NT2/D1 (cell line): ENCODE measurements around the gene GARIN5A.

ENCODE experiments used
- DNase-seq: peaks from one replicate; pipeline ENCODE4 v3.0.0-alpha.2; 2011; ENCODE audit warnings: low read depth, low spot score
- H3K27me3 ChIP-seq: 2 replicates; pipeline ENCODE4 v1.6.0; 2011; ENCODE audit warnings: mild to moderate bottlenecking; ENCODE audit not compliant: insufficient read length, insufficient read depth
- H3K36me3 ChIP-seq: 2 replicates; pipeline ENCODE4 v1.6.1; 2011; ENCODE audit warnings: mild to moderate bottlenecking, low read length, mixed read lengths; ENCODE audit not compliant: insufficient read depth, insufficient read length
- H3K4me1 ChIP-seq: 2 replicates; pipeline ENCODE4 v1.5.1; 2011; ENCODE audit not compliant: insufficient read depth, insufficient read length
- H3K4me3 ChIP-seq: 2 replicates; pipeline ENCODE4 v1.5.1; 2011; ENCODE audit warnings: low read depth; ENCODE audit not compliant: insufficient read length
- H3K9ac ChIP-seq: 2 replicates; pipeline ENCODE4 v1.6.0; 2011; ENCODE audit warnings: low read depth; ENCODE audit not compliant: insufficient read length
- H3K9me3 ChIP-seq: 2 replicates; pipeline ENCODE4 v1.5.1; 2011; ENCODE audit warnings: mild to moderate bottlenecking, low read length; ENCODE audit not compliant: insufficient read depth
- SUZ12 ChIP-seq: IDR thresholded peaks from 2 replicates; pipeline ENCODE4 v1.6.1; 2011; ENCODE audit not compliant: insufficient read length, insufficient read depth; ENCODE audit errors: extremely low read depth
- YY1 ChIP-seq: IDR thresholded peaks from 2 replicates; pipeline ENCODE4 v1.6.1; 2011; ENCODE audit not compliant: insufficient read length, insufficient read depth
- ZNF274 ChIP-seq: IDR thresholded peaks from 2 replicates; pipeline ENCODE4 v1.6.1; 2011; ENCODE audit warnings: mild to moderate bottlenecking, low read depth, low read length

GARIN5A gene

GRCh38 chr19:50498219-50499056 lies 21.8 kb upstream of the GARIN5A start:
- DNase-seq = no peak
- no peaks in the 10 kb centered on the region for H3K9me3 ChIP-seq
- H3K9ac ChIP-seq = no peak overlapping the region
- no peaks in the 10 kb centered on the region for H3K36me3 ChIP-seq
- H3K27me3 ChIP-seq = peaks cover 65% of the 10 kb centered on the region
- no peak overlapping the region for H3K4me3 ChIP-seq
- H3K4me1 ChIP-seq = peaks cover 14% of the 10 kb centered on the region
- TF ChIP-seq YY1 = no peak
- TF ChIP-seq SUZ12 = no peak

GRCh38 chr19:50497022-50497405 lies 20.4 kb upstream of the GARIN5A start:
- Histone ChIP-seq H3K27me3 (peaks cover 80% of the 10 kb centered on the region), H3K9me3 (no peaks in the 10 kb centered on the region)
- TF ChIP-seq ZNF274 (no peak), SUZ12 (no peak), YY1 (no peak)

GRCh38 chr19:50496189-50497021 lies 19.8 kb upstream of the GARIN5A start:
- peaks cover 86% of the 10 kb centered on the region for H3K27me3 ChIP-seq
- TF ChIP-seq YY1 (no peak), ZNF274 (no peak), SUZ12 (no peak)
- no peak overlapping the region for H3K4me3 ChIP-seq
- no peaks in the 10 kb centered on the region for H3K36me3 ChIP-seq
- DNase-seq = no peak
- H3K9ac ChIP-seq = no peak overlapping the region
- no peaks in the 10 kb centered on the region for H3K9me3 ChIP-seq
- peaks cover 11% of the 10 kb centered on the region for H3K4me1 ChIP-seq

More at GRCh38 chr19:50497022-50497405, 20.4 kb upstream of the GARIN5A start:
- Histone ChIP-seq H3K9ac (no peak overlapping the region), H3K36me3 (no peaks in the 10 kb centered on the region), H3K4me1 (peaks cover 16% of the 10 kb centered on the region), H3K4me3 (no peak overlapping the region)
- no peak for DNase-seq

GRCh38 chr19:50495020-50495531 lies 18.4 kb upstream of the GARIN5A start:
- no peak for TF ChIP-seq SUZ12
- TF ChIP-seq ZNF274 = no peak
- no peak for TF ChIP-seq YY1
- no peaks in the 10 kb centered on the region for H3K36me3 ChIP-seq
- no peak overlapping the region for H3K4me3 ChIP-seq
- H3K27me3 ChIP-seq = peaks cover 92% of the 10 kb centered on the region
- peaks cover 7% of the 10 kb centered on the region; the same call in 1 of the 2 replicates for H3K9me3 ChIP-seq
- H3K4me1 ChIP-seq = peaks cover 5% of the 10 kb centered on the region
- no peak overlapping the region for H3K9ac ChIP-seq
- DNase-seq = no peak

- Histone ChIP-seq H3K36me3 (no peaks in the 10 kb centered on the region), H3K4me1 (peaks cover 4% of the 10 kb centered on the region), H3K4me3 (no peak overlapping the region), H3K9ac (no peak overlapping the region), H3K9me3 (peaks cover 7% of the 10 kb centered on the region; the same call in 1 of the 2 replicates), H3K27me3 (peaks cover 85% of the 10 kb centered on the region)
- no peak for TF ChIP-seq SUZ12
- no peak for DNase-seq
Measured at GRCh38 chr19:50494186-50495019, 17.8 kb upstream of the GARIN5A start.

- peaks cover 4% of the 10 kb centered on the region for H3K4me1 ChIP-seq
- H3K27me3 ChIP-seq = peaks cover 73% of the 10 kb centered on the region
- peaks cover 7% of the 10 kb centered on the region; the same call in 1 of the 2 replicates for H3K9me3 ChIP-seq
- DNase-seq = no peak
- H3K9ac ChIP-seq = no peak overlapping the region
- no peaks in the 10 kb centered on the region for H3K36me3 ChIP-seq
- H3K4me3 ChIP-seq = no peak overlapping the region
- TF ChIP-seq YY1 (no peak), ZNF274 (no peak), SUZ12 (no peak)
Measured at GRCh38 chr19:50493171-50493570, 16.5 kb upstream of the GARIN5A start.
